GM12891 (cell line): ENCODE measurements around the gene OR2T34.
A peak's percentile ranks its signal among the peaks of the same experiment; 100 is the strongest.

Source experiments
- PAX5 ChIP-seq: IDR thresholded peaks from 2 replicates; pipeline ENCODE4 v1.6.1; 2011; ENCODE audit warnings: low read length, moderate library complexity, mild to moderate bottlenecking; ENCODE audit not compliant: insufficient read depth, severe bottlenecking
- POLR2A ChIP-seq: IDR thresholded peaks from 2 replicates; pipeline ENCODE4 v1.6.1; 2011; ENCODE audit warnings: low read depth, low read length, control low read depth
- POLR2AphosphoS5 ChIP-seq: IDR thresholded peaks from 2 replicates; pipeline ENCODE4 v1.6.1; 2011; ENCODE audit warnings: low read depth, low read length, control low read depth
- POU2F2 ChIP-seq: IDR thresholded peaks from 2 replicates; pipeline ENCODE4 v1.6.1; 2011; ENCODE audit warnings: low read depth, mild to moderate bottlenecking, control low read depth, low read length, moderate library complexity
- SPI1 ChIP-seq: IDR thresholded peaks from 2 replicates; pipeline ENCODE4 v1.6.1; 2011; ENCODE audit warnings: low read depth, low read length, control low read depth
- TAF1 ChIP-seq: IDR thresholded peaks from 2 replicates; pipeline ENCODE4 v1.6.1; 2011; ENCODE audit warnings: low read depth, low read length, control low read depth

GRCh38 chr1:248622570-248623001 is 48.0 kb upstream of the OR2T34 start:
- no peak for TF ChIP-seq POLR2A
- no peak for TF ChIP-seq TAF1
- TF ChIP-seq SPI1: 0 out of 2 replicates have a peak, but pooled peaks have one; percentile 12
- TF ChIP-seq POLR2AphosphoS5: no peak
- no peak for TF ChIP-seq POU2F2
- TF ChIP-seq PAX5: no peak
